ENCODE results near the gene GJD4.

GJD4 gene

GRCh38 chr10:35561715-35562114 is 43.4 kb upstream of the GJD4 start:
- H3K27ac ChIP-seq, result no peak overlapping the region
- no peak for TF ChIP-seq CTCF (conservative IDR thresholded peaks at IDR 0.05; ENCODE audit: low read depth, low read length)

GRCh38 chr10:35562427-35562826 is 42.7 kb upstream of the GJD4 start:
- Histone ChIP-seq H3K79me2 (ENCODE audit: insufficient read depth, low read depth) (no peaks in the 10 kb centered on the region), H3K4me3 (IDR thresholded peaks at IDR 0.05; ENCODE audit: insufficient read depth, low read depth, low read length) (no peak overlapping the region), H3K36me3 (ENCODE audit: insufficient read depth) (no peaks in the 10 kb centered on the region), H3K4me1 (ENCODE audit: low read depth, poor library complexity, severe bottlenecking) (no peaks in the 10 kb centered on the region), H3K9ac (no peak overlapping the region), H3K27ac (no peak overlapping the region), H3K27me3 (ENCODE audit: insufficient read depth, low read depth) (no peaks in the 10 kb centered on the region), H4K20me1 (ENCODE audit: insufficient read depth) (no peaks in the 10 kb centered on the region), H3K4me2 (no peak overlapping the region), H2AFZ (ENCODE audit: low read depth) (no peak overlapping the region)
- TF ChIP-seq CTCF (conservative IDR thresholded peaks at IDR 0.05; ENCODE audit: low read depth, low read length), result no peak

More at GRCh38 chr10:35561715-35562114, 43.4 kb upstream of the GJD4 start:
- no peaks in the 10 kb centered on the region for H3K27me3 ChIP-seq (ENCODE audit: insufficient read depth, low read depth)
- no peaks in the 10 kb centered on the region for H4K20me1 ChIP-seq (ENCODE audit: insufficient read depth)
- no peak overlapping the region for H3K4me2 ChIP-seq
- H3K36me3 ChIP-seq (ENCODE audit: insufficient read depth), result no peaks in the 10 kb centered on the region
- H2AFZ ChIP-seq (ENCODE audit: low read depth), result no peak overlapping the region
- no peaks in the 10 kb centered on the region for H3K79me2 ChIP-seq (ENCODE audit: insufficient read depth, low read depth)
- H3K4me1 ChIP-seq (ENCODE audit: low read depth, poor library complexity, severe bottlenecking), result no peaks in the 10 kb centered on the region
- no peak overlapping the region for H3K4me3 ChIP-seq (IDR thresholded peaks at IDR 0.05; ENCODE audit: insufficient read depth, low read depth, low read length)
- no peak overlapping the region for H3K9ac ChIP-seq

GRCh38 chr10:35563261-35563891 is 41.8 kb upstream of the GJD4 start:
- Histone ChIP-seq H3K36me3 (ENCODE audit: insufficient read depth) (no peaks in the 10 kb centered on the region), H3K4me3 (IDR thresholded peaks at IDR 0.05; ENCODE audit: insufficient read depth, low read depth, low read length) (no peak overlapping the region), H3K27ac (no peak overlapping the region), H4K20me1 (ENCODE audit: insufficient read depth) (no peaks in the 10 kb centered on the region), H3K79me2 (ENCODE audit: insufficient read depth, low read depth) (no peaks in the 10 kb centered on the region), H2AFZ (ENCODE audit: low read depth) (no peak overlapping the region), H3K9ac (no peak overlapping the region), H3K4me1 (ENCODE audit: low read depth, poor library complexity, severe bottlenecking) (no peaks in the 10 kb centered on the region), H3K4me2 (no peak overlapping the region), H3K27me3 (ENCODE audit: insufficient read depth, low read depth) (no peaks in the 10 kb centered on the region)
- peak; percentile 100 for TF ChIP-seq CTCF (conservative IDR thresholded peaks at IDR 0.05; ENCODE audit: low read depth, low read length)

- Histone ChIP-seq H2AFZ (ENCODE audit: low read depth) (no peak overlapping the region), H3K9ac (no peak overlapping the region), H3K27me3 (ENCODE audit: insufficient read depth, low read depth) (no peaks in the 10 kb centered on the region), H3K4me1 (ENCODE audit: low read depth, poor library complexity, severe bottlenecking) (no peaks in the 10 kb centered on the region), H3K4me3 (IDR thresholded peaks at IDR 0.05; ENCODE audit: insufficient read depth, low read depth, low read length) (no peak overlapping the region), H3K36me3 (ENCODE audit: insufficient read depth) (no peaks in the 10 kb centered on the region), H3K4me2 (no peak overlapping the region), H3K79me2 (ENCODE audit: insufficient read depth, low read depth) (no peaks in the 10 kb centered on the region), H4K20me1 (ENCODE audit: insufficient read depth) (no peaks in the 10 kb centered on the region), H3K27ac (no peak overlapping the region)
- TF ChIP-seq CTCF (conservative IDR thresholded peaks at IDR 0.05; ENCODE audit: low read depth, low read length), result no peak
Measured at GRCh38 chr10:35564341-35564968, 40.7 kb upstream of the GJD4 start.

Data from KMS-11 (cell line).